H1 (cell line): ENCODE measurements around the gene LRBA. TPM values are rescaled to one million over a fixed set of nuclear protein-coding genes. Genes with fewer than 3 reads are reported as not detected.

ENCODE experiments used
- CTCF ChIA-PET: fragments of 300-600 bp; sonication (Branson Sonifier 250); formaldehyde crosslinking; loops from one replicate; lab custom pipeline; 2021; ENCODE audit not compliant: partially characterized antibody; lab: Charles Lee
- POLR2A ChIA-PET: fragments of 300-600 bp; sonication (Branson Sonifier 250); formaldehyde crosslinking; loops from one replicate; lab custom pipeline; 2021; ENCODE audit warnings: inconsistent platforms; ENCODE audit not compliant: partially characterized antibody; lab: Charles Lee
- DNase-seq, 2 experiments: peaks; one replicate each; pipeline versions ENCODE4 v3.0.0 to v3.0.0-alpha.2; 2010 to 2022; ENCODE audit warnings: low spot score in 2 of 2, low read depth in 1 of 2, mixed read lengths in 1 of 2
- FAIRE-seq: peaks from 2 replicates; lab custom pipeline; 2011; peaks lifted over from hg19 to GRCh38; lab: Jason Lieb, UNC
- H2AFZ ChIP-seq: 2 replicates; pipeline ENCODE4 v1.8.1; 2012; ENCODE audit warnings: low read length, inconsistent platforms
- H2AK5ac ChIP-seq: 2 replicates; pipeline ENCODE4 v1.6.1; 2013; ENCODE audit warnings: low read depth, low read length
- H2BK120ac ChIP-seq: replicated peaks from 2 replicates; pipeline ENCODE3; 2013; ENCODE audit warnings: low read depth, low read length, inconsistent platforms
- H2BK12ac ChIP-seq: 2 replicates; pipeline ENCODE4 v1.6.1; 2013; ENCODE audit warnings: low read depth, low read length
- H2BK15ac ChIP-seq: 2 replicates; pipeline ENCODE4 v1.6.1; 2013; ENCODE audit warnings: low read length
- H2BK20ac ChIP-seq: 2 replicates; pipeline ENCODE4 v1.6.1; 2013; ENCODE audit warnings: low read length
- H2BK5ac ChIP-seq: 2 replicates; pipeline ENCODE4 v1.6.1; 2013; ENCODE audit warnings: low read depth, low read length
- H3K14ac ChIP-seq: 2 replicates; pipeline ENCODE4 v1.6.1; 2013; ENCODE audit warnings: inconsistent platforms; ENCODE audit not compliant: insufficient read length
- H3K18ac ChIP-seq: 2 replicates; pipeline ENCODE4 v1.6.1; 2013; ENCODE audit warnings: low read length; ENCODE audit errors: extremely low read depth
- H3K23ac ChIP-seq: 2 replicates; pipeline ENCODE4 v1.6.1; 2013; ENCODE audit warnings: inconsistent platforms; ENCODE audit not compliant: insufficient read length
- H3K23me2 ChIP-seq: 2 replicates; pipeline ENCODE4 v1.6.1; 2013; ENCODE audit warnings: low read depth, low read length
- H3K27ac ChIP-seq: 2 replicates; pipeline ENCODE4 v1.6.1; 2011; ENCODE audit warnings: low read depth, low read length, inconsistent platforms
- H3K27me3 ChIP-seq, 4 experiments: replicated peaks in 1 of 4; 1 replicate in 1 of 4; 2 replicates in 3 of 4; pipeline versions ENCODE4 v1.6.1 to v1.8.1; 2011 to 2013; ENCODE audit warnings: low read length in 3 of 4, mild to moderate bottlenecking in 3 of 4, inconsistent platforms in 2 of 4, mixed read lengths in 2 of 4, moderate library complexity in 1 of 4; ENCODE audit not compliant: control insufficient read depth in 3 of 4, insufficient read depth in 3 of 4; ENCODE audit errors: extremely low read depth in 1 of 4
- H3K36me3 ChIP-seq, 4 experiments: 2 replicates each; pipeline versions ENCODE4 v1.6.1 to v1.8.1; 2011 to 2013; ENCODE audit warnings: mild to moderate bottlenecking in 4 of 4, low read length in 3 of 4, moderate library complexity in 2 of 4, control low read depth in 1 of 4, inconsistent platforms in 1 of 4; ENCODE audit not compliant: insufficient read depth in 4 of 4, control insufficient read depth in 2 of 4
- H3K4ac ChIP-seq: replicated peaks from 2 replicates; pipeline ENCODE3; 2013; ENCODE audit warnings: low read length, low read depth, mixed read lengths, inconsistent platforms; ENCODE audit not compliant: insufficient read length
- H3K4me1 ChIP-seq, 4 experiments: replicated peaks in 1 of 4; 1 replicate in 1 of 4; 2 replicates in 3 of 4; pipeline versions ENCODE4 v1.6.1 to v1.8.1; 2011 to 2013; ENCODE audit warnings: low read length in 3 of 4, inconsistent platforms in 2 of 4, mixed read lengths in 1 of 4; ENCODE audit not compliant: insufficient read depth in 4 of 4, control insufficient read depth in 3 of 4
- H3K4me2 ChIP-seq, 2 experiments: 2 replicates each; pipeline versions ENCODE4 v1.6.1 to v1.8.1; 2011 to 2013; ENCODE audit warnings: low read depth in 2 of 2, low read length in 2 of 2, control low read depth in 1 of 2, inconsistent platforms in 1 of 2, mild to moderate bottlenecking in 1 of 2; ENCODE audit not compliant: insufficient read depth in 1 of 2
- H3K4me3 ChIP-seq, 4 experiments: fragments of 200-600, 300-600 bp in 1 of 4; sonication (generic), shearing (Covaris generic), sonication (Bioruptor Twin) in 1 of 4; 2 replicates each; pipeline versions ENCODE4 v1.5.1 to v1.8.1; 2011 to 2016; ENCODE audit warnings: low read length in 4 of 4, low read depth in 3 of 4, control low read depth in 2 of 4, inconsistent platforms in 2 of 4, mild to moderate bottlenecking in 2 of 4, mixed read lengths in 1 of 4, moderate library complexity in 1 of 4; ENCODE audit not compliant: insufficient read depth in 2 of 4; ENCODE audit errors: extremely low read depth in 1 of 4
- H3K56ac ChIP-seq: replicated peaks from 2 replicates; pipeline ENCODE3; 2013; ENCODE audit warnings: low read depth, mild to moderate bottlenecking, mixed read lengths, low read length, inconsistent platforms; ENCODE audit not compliant: insufficient read length
- H3K79me1 ChIP-seq: 2 replicates; pipeline ENCODE4 v1.6.1; 2013; ENCODE audit warnings: low read depth, low read length, control low read depth
- H3K79me2 ChIP-seq, 2 experiments: 2 replicates each; pipeline versions ENCODE4 v1.6.1 to v1.8.1; 2012 to 2013; ENCODE audit warnings: low read length in 2 of 2, mild to moderate bottlenecking in 2 of 2, inconsistent platforms in 1 of 2; ENCODE audit not compliant: insufficient read depth in 2 of 2, control insufficient read depth in 1 of 2
- H3K9ac ChIP-seq, 4 experiments: replicated peaks in 1 of 4; 1 replicate in 1 of 4; 2 replicates in 3 of 4; pipeline versions ENCODE4 v1.6.1 to v1.8.1; 2011 to 2013; ENCODE audit warnings: low read depth in 3 of 4, low read length in 3 of 4, control low read depth in 2 of 4, mild to moderate bottlenecking in 2 of 4, moderate library complexity in 2 of 4, inconsistent platforms in 1 of 4; ENCODE audit errors: extremely low read depth in 1 of 4
- H3K9me3 ChIP-seq, 2 experiments: 2 replicates each; pipeline versions ENCODE4 v1.6.1 to v1.8.1; 2012 to 2013; ENCODE audit warnings: mild to moderate bottlenecking in 2 of 2, moderate library complexity in 2 of 2, control low read depth in 1 of 2, inconsistent platforms in 1 of 2, low read depth in 1 of 2, low read length in 1 of 2, mixed read lengths in 1 of 2; ENCODE audit not compliant: insufficient read depth in 2 of 2
- H4K20me1 ChIP-seq, 2 experiments: replicated peaks in 1 of 2; 2 replicates each; pipeline versions ENCODE3 to v1.8.1; 2011 to 2013; ENCODE audit warnings: inconsistent platforms in 2 of 2, low read length in 2 of 2, mild to moderate bottlenecking in 1 of 2; ENCODE audit not compliant: insufficient read depth in 2 of 2, control insufficient read depth in 1 of 2
- H4K5ac ChIP-seq: 2 replicates; pipeline ENCODE4 v1.6.1; 2013; ENCODE audit warnings: low read length, low read depth, mixed read lengths, inconsistent platforms; ENCODE audit not compliant: insufficient read length
- H4K8ac ChIP-seq: 2 replicates; pipeline ENCODE4 v1.8.0; 2013; ENCODE audit warnings: mild to moderate bottlenecking, moderate library complexity, low read length, inconsistent platforms; ENCODE audit not compliant: insufficient read depth; ENCODE audit errors: extremely low read depth
- H4K91ac ChIP-seq: replicated peaks from 2 replicates; pipeline ENCODE3; 2013; ENCODE audit warnings: low read length, mixed read lengths, inconsistent platforms; ENCODE audit not compliant: insufficient read length
- ASH2L ChIP-seq: fragments of 200-600, 300-600 bp; sonication (generic); IDR thresholded peaks from one replicate; pipeline ENCODE4 v1.7.1; 2017; ENCODE audit warnings: low read length
- CHD1 ChIP-seq: IDR thresholded peaks from 2 replicates; pipeline ENCODE4 v1.6.1; 2012; ENCODE audit warnings: low read depth, low read length, improper control_type of control experiment
- HDAC2 ChIP-seq, 2 experiments: fragments of 300-600 bp in 1 of 2; sonication (generic) in 1 of 2; IDR thresholded peaks; 2 replicates each; pipeline ENCODE4 v1.6.1; 2011 to 2012; ENCODE audit warnings: low read depth in 2 of 2, low read length in 2 of 2, mild to moderate bottlenecking in 2 of 2, moderate library complexity in 2 of 2, borderline replicate concordance in 1 of 2, inconsistent platforms in 1 of 2
- HDAC6 ChIP-seq: IDR thresholded peaks from one replicate; pipeline ENCODE4 v1.7.1; 2012; ENCODE audit warnings: low read depth, mild to moderate bottlenecking, inconsistent platforms, low read length, moderate library complexity
- POLR2A ChIP-seq, 2 experiments: IDR thresholded peaks; 1 replicate in 1 of 2; 2 replicates in 1 of 2; pipeline ENCODE4 v1.6.1; 2011; ENCODE audit warnings: low read depth in 2 of 2, low read length in 2 of 2, mild to moderate bottlenecking in 2 of 2; ENCODE audit errors: control extremely low read depth in 1 of 2
- RXRA ChIP-seq: IDR thresholded peaks from 2 replicates; pipeline ENCODE4 v1.6.1; 2011; ENCODE audit warnings: low read depth, mild to moderate bottlenecking, low read length, moderate library complexity; ENCODE audit not compliant: insufficient read depth
- WGBS, 2 experiments: shearing (Covaris generic) in 1 of 2; methylation state at CpG; one replicate each; pipeline versions ENCODE4 v1.1.6 to v1.1.7; 2013 to 2015; ENCODE audit warnings: low lambda C conversion rate in 2 of 2, mixed read lengths in 2 of 2, inconsistent platforms in 1 of 2, low coverage in 1 of 2, missing lambda C conversion rate in 1 of 2; ENCODE audit not compliant: insufficient replicate concordance in 2 of 2, insufficient coverage in 1 of 2, insufficient read length in 1 of 2; ENCODE audit errors: extremely low coverage in 1 of 2, missing lambda C conversion rate in 1 of 2; 5-methylcytosine and 5-hydroxymethylcytosine counted together
- polyA plus RNA-seq, 7 experiments: library from polyadenylated mRNA; depleted of rRNA in 3 of 7; stranded (reverse) in 5 of 7; unstranded in 2 of 7; fragments of >200 nt in 5 of 7; fragments of 200-250 nt in 2 of 7; gene quantifications; 1 replicate in 5 of 7; 2 replicates in 1 of 7; 4 replicates in 1 of 7; pipeline versions ENCODE4 v1.2.1 to v1.2.3, GENCODE V29; 2011 to 2013; ENCODE audit warnings: missing spikeins in 2 of 7, mixed read lengths in 2 of 7
- total RNA-seq: library from RNA; stranded (reverse); fragmentation: NEBNext Ultra II Directional; extraction: Animal tissue kit (Norgen Biotek cat#: 25700); gene quantifications from 2 replicates; pipeline ENCODE4 v1.2.1, GENCODE V29; 2021

The LRBA gene
- total and polyA plus RNA-seq, 2 of the 8 experiments (the other 6 are each of a cell fraction or from before 2014, with no cell fraction given): 54.6 to 83.2 TPM

DNA sequence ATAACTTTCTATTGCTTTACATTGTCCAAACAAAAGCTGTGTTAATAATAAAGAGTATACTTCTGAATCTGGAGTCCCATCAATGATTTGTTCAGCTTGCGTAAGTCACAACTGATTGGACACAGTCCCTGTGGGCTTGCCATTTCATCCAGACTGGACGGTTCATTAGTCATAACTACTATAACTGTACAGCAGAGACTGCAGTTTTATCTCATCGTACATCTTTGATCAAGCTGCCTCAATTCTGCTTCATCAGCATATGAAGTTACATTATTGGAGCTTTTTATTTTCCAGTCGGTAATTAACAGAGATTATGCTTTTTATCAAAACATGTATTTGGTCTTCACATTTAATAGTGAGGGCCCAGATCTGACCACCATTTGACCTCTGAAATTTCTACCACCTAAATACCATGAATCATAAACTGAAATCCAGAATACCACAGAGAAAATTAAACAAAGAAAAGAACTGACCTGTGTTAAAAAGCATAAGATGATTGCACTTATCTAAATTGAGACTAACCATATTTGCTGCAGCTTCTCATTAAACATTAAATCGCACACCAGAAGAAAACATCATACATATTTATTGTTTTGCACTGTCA lies 445.6 kb downstream of the LRBA start:
- Histone ChIP-seq H3K4me2 (no peak overlapping the region), H3K27ac (no peak overlapping the region), H2AFZ (no peak overlapping the region), H4K8ac (no peak overlapping the region), H2AK5ac (no peak overlapping the region), H3K9me3 (peaks cover 3 to 4% of the 10 kb centered on the region in 2 experiments; a peak in 2 of 4 replicates), H3K14ac (no peak overlapping the region), H3K27me3 (no peaks in the 10 kb centered on the region), H2BK15ac (no peak overlapping the region), H3K4me1 (no peaks in the 10 kb centered on the region), H2BK5ac (no peak overlapping the region), H4K20me1 (peaks cover 0 to 2% of the 10 kb centered on the region in 2 experiments), H3K23ac (no peak overlapping the region), H3K4me3 (no peak overlapping the region), H2BK120ac (no peak overlapping the region), H3K79me2 (no peaks in the 10 kb centered on the region), H2BK12ac (no peak overlapping the region), H4K91ac (no peak overlapping the region), H3K23me2 (no peaks in the 10 kb centered on the region), H3K79me1 (no peaks in the 10 kb centered on the region), H3K9ac (no peak overlapping the region), H3K56ac (no peak overlapping the region), H3K18ac (no peak overlapping the region), H4K5ac (no peak overlapping the region), H2BK20ac (no peak overlapping the region), H3K36me3 (no peaks in the 10 kb centered on the region), H3K4ac (no peak overlapping the region)
- no peak for FAIRE-seq
- no peak for DNase-seq
- CTCF ChIA-PET: no interaction called here
- POLR2A ChIA-PET: no interaction called here
- no peak for TF ChIP-seq POLR2A (IDR thresholded peaks at IDR 0.05; ENCODE audit: control extremely low read depth in 1 of 2, low read depth in 2 of 2, low read length in 2 of 2)
- no peak for TF ChIP-seq HDAC6
- no peak for TF ChIP-seq RXRA
- TF ChIP-seq ASH2L: no peak
- TF ChIP-seq CHD1: no peak
- TF ChIP-seq HDAC2 (IDR thresholded peaks at IDR 0.05; ENCODE audit: borderline replicate concordance in 1 of 2, low read depth in 2 of 2, low read length in 2 of 2): no peak
- WGBS, 2 experiments: 88% methylated on average over 5 of the region's 5 CpGs; no CpG with 5 or more reads in 1 of the 2 experiments
